ENCODE data around the gene ARHGAP27. TPM values are rescaled to one million over a fixed set of nuclear protein-coding genes. Genes with fewer than 3 reads are reported as not detected.

ARHGAP27 gene
- 20.9 and 34.3 TPM in 2 replicates for total RNA-seq

GRCh38 chr17:45432405-45433158, at the start of gene ARHGAP27:
TSS of gene ARHGAP27 (minus strand) at chr17:45432870. CDS start at chr17:45430279, 2,591 bp downstream.

Other genes starting within 250 kb of the ARHGAP27 start
- 2.3 and 2.7 TPM in 2 replicates for gene FMNL1, start 211.0 kb downstream of the ARHGAP27 start, total RNA-seq
- not detected in 2 replicates for gene SPATA32, start 170.8 kb downstream of the ARHGAP27 start, total RNA-seq
- 1.9 and 3.6 TPM in 2 replicates for gene MAP3K14, start 115.8 kb downstream of the ARHGAP27 start, total RNA-seq
- 10.0 and 32.0 TPM in 2 replicates for gene PLEKHM1, start 57.9 kb upstream of the ARHGAP27 start, total RNA-seq

Measured in bladder microvascular endothelial cell (primary cell).